ENCODE measurements around the gene HDDC2.

HDDC2 gene

DNA sequence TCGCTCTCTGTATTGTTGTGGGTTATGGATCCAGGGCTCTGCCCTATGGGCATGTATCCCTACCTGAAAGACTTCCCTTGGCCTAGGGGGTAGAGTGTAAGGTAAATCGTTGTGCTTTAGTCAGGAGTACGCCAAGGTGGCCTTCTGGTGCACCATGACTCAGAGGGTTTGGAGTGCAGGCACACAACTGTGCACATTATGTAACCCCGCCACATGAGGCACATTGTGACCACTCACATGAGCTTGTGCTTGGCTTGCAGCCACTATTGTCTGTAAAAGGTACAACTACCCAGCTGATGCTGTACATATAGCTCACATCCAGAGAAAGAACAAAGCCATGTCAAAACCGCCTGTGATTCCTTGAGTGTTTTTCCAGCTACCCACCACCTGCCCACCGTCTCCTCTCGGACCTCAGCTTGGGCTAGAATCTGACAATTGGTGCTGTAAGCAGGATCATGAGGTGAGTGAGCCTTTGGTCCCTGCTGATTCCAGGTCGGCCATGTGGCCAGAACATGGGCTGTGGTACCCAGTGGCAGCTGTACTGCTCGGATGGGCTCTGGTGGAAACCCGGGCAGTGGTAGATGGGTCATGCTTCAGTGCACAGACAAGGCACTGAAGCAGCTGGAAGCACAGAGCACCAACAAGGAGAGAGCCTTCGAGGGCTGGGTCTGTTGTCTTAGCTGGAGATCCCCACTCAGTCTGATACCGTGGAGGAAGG lies 33.8 kb downstream of the HDDC2 start:
- H3K36me3 Mint-ChIP-seq = peaks cover 15% of the 10 kb centered on the region
- no peak for ATAC-seq
- H3K27ac Mint-ChIP-seq = no peak overlapping the region
- no peaks in the 10 kb centered on the region for H3K9me3 Mint-ChIP-seq
- H3K27me3 Mint-ChIP-seq = no peaks in the 10 kb centered on the region
- H3K4me3 Mint-ChIP-seq = no peak overlapping the region
- no peaks in the 10 kb centered on the region for H3K4me1 Mint-ChIP-seq

DNA sequence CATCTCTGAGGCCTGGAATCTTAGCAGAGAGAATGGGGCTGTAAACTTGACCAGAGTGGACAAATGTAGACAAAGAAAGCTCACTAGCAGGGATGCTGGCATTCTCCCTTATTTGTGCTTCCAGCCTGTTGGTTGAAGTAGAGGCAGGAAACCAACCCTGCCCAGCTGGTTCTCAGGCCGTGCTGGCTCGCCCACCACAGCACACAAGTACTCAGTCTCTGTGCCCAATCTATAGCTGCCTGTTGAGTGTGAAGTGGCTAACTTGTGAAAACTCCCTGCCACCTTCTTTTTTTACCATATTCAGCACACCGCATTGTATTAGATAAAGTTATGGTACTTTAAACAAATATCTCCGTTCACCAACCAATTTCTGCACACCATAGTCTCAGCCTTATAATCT lies 37.3 kb downstream of the HDDC2 start:
- no peak for ATAC-seq

DNA sequence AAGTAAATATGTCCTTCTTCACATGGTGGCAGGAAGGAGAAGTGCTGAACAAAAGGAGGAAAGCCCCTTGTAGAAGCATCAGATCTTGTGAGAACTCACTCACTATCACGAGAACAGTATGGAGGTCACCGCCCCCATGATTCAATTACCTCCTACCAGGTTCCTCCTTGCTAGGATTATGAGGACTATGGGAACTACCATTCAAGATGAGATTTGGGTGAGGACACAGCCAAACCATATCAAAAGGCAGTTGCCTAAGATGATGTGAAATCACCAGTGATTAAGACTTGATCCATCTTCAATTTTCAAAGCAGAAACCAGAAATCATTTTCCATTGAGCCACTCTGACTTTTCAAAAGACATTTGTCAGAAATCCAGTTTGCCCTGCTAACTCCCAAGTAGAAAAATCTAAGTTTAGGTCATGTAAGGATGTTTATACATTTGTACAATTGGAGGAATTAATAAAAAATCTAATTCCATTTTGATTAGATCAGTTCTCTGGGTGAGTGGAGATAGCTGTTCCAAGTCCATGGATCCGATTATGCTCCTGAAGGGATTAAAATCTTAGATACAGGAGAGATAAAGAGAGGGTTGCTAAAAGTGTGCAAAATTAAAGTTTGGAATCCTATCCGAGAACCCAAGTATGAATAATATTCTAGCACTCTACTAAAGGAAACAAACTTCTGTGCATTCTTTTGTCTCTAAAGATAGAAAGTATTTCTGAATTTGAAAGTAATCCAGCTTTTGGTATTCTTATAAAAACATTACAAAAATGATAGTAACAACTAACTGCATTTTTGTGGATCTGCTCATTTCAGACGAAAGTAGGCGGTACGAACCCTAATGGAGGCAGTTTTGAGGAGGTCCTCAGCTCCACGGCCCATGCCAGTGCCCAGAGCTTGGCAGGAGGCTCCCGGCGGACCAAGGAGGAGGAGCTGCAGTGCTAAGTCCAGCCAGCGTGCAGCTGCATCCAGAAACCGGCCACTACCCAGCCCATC lies 39.5 kb downstream of the HDDC2 start:
- Mint-ChIP-seq H3K4me3 (no peak overlapping the region), H3K27me3 (no peaks in the 10 kb centered on the region), H3K4me1 (no peaks in the 10 kb centered on the region), H3K9me3 (no peaks in the 10 kb centered on the region), H3K36me3 (no peaks in the 10 kb centered on the region), H3K27ac (no peak overlapping the region)
- ATAC-seq = no peak

More for the DNA sequence above, 37.3 kb downstream of the HDDC2 start:
- no peaks in the 10 kb centered on the region for H3K27me3 Mint-ChIP-seq
- H3K4me1 Mint-ChIP-seq = no peaks in the 10 kb centered on the region
- H3K9me3 Mint-ChIP-seq = no peaks in the 10 kb centered on the region
- H3K27ac Mint-ChIP-seq = no peak overlapping the region
- H3K36me3 Mint-ChIP-seq = no peaks in the 10 kb centered on the region
- no peak overlapping the region for H3K4me3 Mint-ChIP-seq

DNA sequence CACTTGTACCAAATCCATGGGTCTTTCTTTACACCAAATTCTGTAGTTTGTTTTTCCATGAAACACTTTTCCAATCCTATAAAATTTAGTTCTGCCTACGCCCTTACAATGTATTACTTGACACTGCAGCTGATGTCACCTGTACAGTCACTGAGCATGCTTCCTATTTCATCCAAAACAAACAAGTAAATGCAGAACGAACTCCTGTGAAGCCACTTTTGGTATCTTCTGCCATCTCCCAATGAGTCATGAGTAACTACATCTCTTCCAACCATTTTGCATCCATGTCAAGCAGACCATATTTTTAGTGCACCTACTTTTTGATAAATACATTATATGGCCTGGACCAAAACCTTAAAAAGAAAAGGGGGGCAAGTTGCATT lies 42.4 kb downstream of the HDDC2 start:
- Mint-ChIP-seq H3K4me1 (no peaks in the 10 kb centered on the region), H3K36me3 (no peaks in the 10 kb centered on the region), H3K27ac (no peak overlapping the region), H3K4me3 (no peak overlapping the region), H3K9me3 (no peaks in the 10 kb centered on the region), H3K27me3 (no peaks in the 10 kb centered on the region)
- ATAC-seq = no peak

DNA sequence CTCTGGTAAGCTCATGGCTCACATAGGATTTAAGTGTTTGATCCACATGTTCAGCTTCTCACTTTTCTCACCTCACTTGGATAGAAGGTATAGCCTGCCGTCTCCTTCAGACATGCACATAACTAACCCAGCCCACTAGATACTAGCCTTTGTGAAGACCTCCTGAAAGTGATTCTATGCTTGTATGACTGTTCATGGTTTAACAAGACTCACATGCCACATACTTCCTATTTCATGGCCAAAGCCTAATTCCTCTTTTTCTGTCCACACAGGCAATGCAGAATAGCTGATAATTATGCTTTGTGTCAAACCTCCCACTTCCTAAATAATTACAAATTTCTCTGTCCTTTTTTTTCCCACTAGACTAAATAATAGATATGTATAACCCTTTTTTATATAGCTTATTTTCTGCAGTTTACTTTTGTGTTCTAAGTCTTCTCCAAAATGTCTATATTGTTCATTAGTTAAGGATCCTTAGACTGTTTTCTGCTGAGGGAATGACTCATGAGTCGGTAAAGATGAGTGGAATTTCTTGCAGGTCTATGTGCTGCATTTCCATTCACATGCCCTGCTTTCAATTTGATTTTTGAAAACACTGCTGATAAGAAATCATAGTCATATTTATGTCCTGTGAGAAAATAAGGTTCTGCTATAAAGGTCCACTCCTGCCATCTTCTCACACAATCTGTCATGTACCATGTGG lies 43.0 kb downstream of the HDDC2 start:
- no peak overlapping the region for H3K4me3 Mint-ChIP-seq
- ATAC-seq = peak; percentile 69
- H3K9me3 Mint-ChIP-seq = no peaks in the 10 kb centered on the region
- H3K36me3 Mint-ChIP-seq = no peaks in the 10 kb centered on the region
- H3K4me1 Mint-ChIP-seq = no peaks in the 10 kb centered on the region
- H3K27me3 Mint-ChIP-seq = no peaks in the 10 kb centered on the region
- no peak overlapping the region for H3K27ac Mint-ChIP-seq

DNA sequence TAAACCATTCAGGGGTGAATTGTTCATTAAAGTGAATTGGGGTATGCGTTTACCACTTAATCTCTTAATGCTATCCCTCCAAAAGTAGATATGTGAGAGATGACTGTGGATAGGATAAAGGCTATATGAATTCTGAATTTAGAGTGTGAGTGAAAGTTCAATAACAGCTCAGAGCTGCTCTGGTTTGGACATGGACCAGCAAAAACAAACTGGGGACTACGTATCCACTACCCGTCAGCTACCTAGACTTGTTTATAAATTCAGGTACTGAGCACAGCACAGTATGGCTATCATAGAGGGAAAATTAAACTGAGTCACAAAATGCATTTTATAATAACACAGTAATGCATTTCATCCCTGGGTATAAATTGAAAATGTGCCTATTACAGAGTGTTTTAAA lies 44.4 kb downstream of the HDDC2 start:
- Mint-ChIP-seq H3K27ac (no peak overlapping the region), H3K4me1 (no peaks in the 10 kb centered on the region), H3K36me3 (no peaks in the 10 kb centered on the region), H3K9me3 (no peaks in the 10 kb centered on the region), H3K4me3 (no peak overlapping the region), H3K27me3 (no peaks in the 10 kb centered on the region)
- ATAC-seq = no peak

DNA sequence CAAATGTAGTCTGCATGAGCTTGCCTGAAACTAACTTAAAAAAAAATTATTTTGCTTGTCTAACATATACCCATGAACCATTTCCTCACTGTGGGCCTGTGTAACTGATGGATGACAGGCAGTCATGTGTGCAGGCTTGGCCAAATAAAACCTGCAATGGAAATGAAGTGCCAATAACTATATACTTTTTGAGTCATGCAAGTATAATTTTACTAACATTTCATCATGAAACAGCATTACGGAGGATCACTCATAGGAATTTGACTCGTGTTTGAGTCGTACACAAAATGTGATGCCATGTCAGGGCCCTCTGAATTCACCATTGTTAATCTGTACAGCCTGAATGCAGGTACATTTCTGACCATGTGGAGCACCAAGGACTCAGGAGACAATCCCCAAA lies 46.6 kb downstream of the HDDC2 start:
- no peaks in the 10 kb centered on the region for H3K36me3 Mint-ChIP-seq
- H3K9me3 Mint-ChIP-seq = no peaks in the 10 kb centered on the region
- no peak for ATAC-seq
- no peak overlapping the region for H3K4me3 Mint-ChIP-seq
- H3K27ac Mint-ChIP-seq = no peak overlapping the region
- H3K4me1 Mint-ChIP-seq = no peaks in the 10 kb centered on the region
- H3K27me3 Mint-ChIP-seq = no peaks in the 10 kb centered on the region

DNA sequence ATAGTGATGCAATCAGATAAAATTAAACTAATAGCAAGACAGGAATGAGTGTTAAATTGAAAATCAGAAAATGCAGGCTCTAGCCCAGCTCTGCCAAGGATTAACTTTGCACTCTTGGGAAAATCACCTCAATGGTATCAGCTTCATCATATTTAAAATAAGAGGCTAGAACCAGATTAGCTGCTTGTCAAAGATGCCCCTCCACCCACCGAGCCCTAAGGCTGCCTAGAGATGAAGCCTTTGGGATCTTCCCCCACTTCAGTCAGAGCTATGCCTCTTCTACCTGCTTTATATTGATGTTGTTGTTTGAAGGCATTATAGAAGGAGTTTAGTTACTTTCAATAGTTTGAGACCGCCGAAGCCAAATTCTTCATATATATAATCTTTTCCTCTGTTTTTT lies 47.4 kb downstream of the HDDC2 start:
- H3K27ac Mint-ChIP-seq = no peak overlapping the region
- no peaks in the 10 kb centered on the region for H3K4me1 Mint-ChIP-seq
- H3K27me3 Mint-ChIP-seq = no peaks in the 10 kb centered on the region
- H3K9me3 Mint-ChIP-seq = no peaks in the 10 kb centered on the region
- no peaks in the 10 kb centered on the region for H3K36me3 Mint-ChIP-seq
- no peak for ATAC-seq
- H3K4me3 Mint-ChIP-seq = no peak overlapping the region

DNA sequence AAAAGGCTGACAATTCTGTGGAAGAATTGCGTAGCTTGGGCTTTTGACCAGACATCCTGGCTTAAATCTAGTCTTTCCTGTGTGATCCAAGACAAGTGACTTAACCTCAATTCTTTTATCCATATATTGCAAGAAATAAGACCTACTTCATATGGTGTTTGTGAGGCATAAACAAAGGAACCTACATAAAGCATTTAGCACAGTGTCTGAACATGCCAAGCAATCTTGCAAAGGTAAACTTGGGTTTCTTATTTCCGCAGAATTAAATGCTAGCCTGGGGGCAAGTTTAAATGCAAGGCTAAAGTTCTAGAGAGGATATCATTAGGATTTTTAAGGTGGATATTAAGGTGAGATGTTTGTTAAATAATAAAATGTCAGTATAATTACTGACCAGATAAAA lies 47.9 kb downstream of the HDDC2 start:
- H3K4me3 Mint-ChIP-seq = no peak overlapping the region
- no peaks in the 10 kb centered on the region for H3K9me3 Mint-ChIP-seq
- no peaks in the 10 kb centered on the region for H3K27me3 Mint-ChIP-seq
- no peak for ATAC-seq
- H3K27ac Mint-ChIP-seq = no peak overlapping the region
- H3K4me1 Mint-ChIP-seq = no peaks in the 10 kb centered on the region
- no peaks in the 10 kb centered on the region for H3K36me3 Mint-ChIP-seq

DNA sequence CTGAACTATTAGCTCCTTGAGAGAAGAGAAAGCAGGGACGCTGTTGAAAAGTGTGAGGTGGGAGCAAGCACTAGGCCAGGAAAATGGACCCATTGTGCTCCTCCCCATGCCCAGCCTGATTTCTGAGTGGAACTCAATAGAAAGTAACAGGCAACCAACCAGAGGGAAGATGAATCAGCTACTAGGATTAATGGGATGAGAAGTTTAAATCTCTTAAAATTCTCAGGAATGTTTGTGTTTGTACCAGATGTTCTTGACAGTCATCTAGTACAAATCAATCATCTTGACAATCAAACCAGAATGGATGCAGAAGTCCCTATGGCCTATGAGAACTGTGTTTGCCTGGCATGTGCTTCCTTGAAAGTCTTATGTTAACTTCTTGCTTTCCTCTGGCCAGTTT lies 48.9 kb downstream of the HDDC2 start:
- ATAC-seq = no peak
- Mint-ChIP-seq H3K36me3 (no peaks in the 10 kb centered on the region), H3K9me3 (no peaks in the 10 kb centered on the region), H3K4me3 (no peak overlapping the region), H3K27ac (no peak overlapping the region), H3K27me3 (no peaks in the 10 kb centered on the region), H3K4me1 (no peaks in the 10 kb centered on the region)

DNA sequence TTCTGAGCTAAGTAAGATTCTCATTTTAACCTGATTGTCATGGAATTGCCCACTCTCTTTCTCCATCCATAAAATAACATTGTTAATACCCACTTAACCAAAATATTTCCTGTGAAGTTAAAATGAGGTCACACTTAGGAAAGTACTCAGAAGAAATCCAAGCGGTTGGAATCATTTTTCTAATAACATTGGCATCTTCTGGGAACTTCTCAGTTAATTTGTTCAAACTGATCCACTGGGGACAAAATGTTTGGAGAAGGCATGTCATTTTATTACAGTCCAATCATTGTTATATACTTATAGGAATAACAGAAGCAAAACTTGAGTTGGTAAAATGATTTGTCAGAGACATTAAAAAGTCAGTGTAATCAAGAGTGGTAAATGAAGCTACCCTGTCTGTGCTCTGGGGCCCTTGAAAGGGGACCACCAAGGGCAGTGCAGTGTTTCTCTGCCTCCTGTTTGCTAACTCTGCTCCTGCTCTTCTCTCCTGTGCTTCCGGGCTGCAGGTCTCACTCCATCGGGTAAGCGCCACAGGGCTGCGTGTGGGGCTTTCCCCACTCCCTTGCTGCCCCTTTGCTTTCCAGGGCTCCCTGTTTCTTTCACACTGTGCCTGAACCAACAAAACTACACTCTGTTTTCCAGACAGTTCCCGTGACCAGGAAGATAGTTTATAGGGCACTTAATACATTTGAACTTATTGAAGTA lies 50.1 kb downstream of the HDDC2 start:
- no peaks in the 10 kb centered on the region for H3K36me3 Mint-ChIP-seq
- H3K9me3 Mint-ChIP-seq = no peaks in the 10 kb centered on the region
- peaks cover 4% of the 10 kb centered on the region for H3K27me3 Mint-ChIP-seq
- no peak for ATAC-seq
- no peak overlapping the region for H3K4me3 Mint-ChIP-seq
- H3K27ac Mint-ChIP-seq = no peak overlapping the region
- no peaks in the 10 kb centered on the region for H3K4me1 Mint-ChIP-seq

DNA sequence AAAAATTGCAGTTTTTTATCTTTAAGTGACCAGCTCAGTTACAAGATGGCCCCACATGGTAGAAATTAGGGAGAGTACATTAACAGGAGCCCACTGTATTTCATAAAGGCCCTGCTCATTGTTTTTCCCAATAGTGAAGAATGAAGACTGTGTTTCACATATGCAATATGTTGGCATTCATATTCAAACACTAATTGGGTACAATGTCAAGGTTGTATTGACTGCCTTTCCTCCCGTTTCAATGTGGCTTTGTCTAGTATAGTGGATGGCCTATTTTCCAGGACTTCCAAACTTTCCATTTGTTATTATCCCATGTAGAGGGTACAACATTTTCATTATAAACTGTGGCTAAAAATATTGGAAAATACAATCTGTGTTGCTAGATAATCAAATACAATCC lies 51.3 kb downstream of the HDDC2 start:
- no peak for ATAC-seq
- Mint-ChIP-seq H3K9me3 (no peaks in the 10 kb centered on the region), H3K36me3 (no peaks in the 10 kb centered on the region), H3K4me3 (no peak overlapping the region), H3K27ac (no peak overlapping the region), H3K4me1 (no peaks in the 10 kb centered on the region), H3K27me3 (peaks cover 11% of the 10 kb centered on the region)

DNA sequence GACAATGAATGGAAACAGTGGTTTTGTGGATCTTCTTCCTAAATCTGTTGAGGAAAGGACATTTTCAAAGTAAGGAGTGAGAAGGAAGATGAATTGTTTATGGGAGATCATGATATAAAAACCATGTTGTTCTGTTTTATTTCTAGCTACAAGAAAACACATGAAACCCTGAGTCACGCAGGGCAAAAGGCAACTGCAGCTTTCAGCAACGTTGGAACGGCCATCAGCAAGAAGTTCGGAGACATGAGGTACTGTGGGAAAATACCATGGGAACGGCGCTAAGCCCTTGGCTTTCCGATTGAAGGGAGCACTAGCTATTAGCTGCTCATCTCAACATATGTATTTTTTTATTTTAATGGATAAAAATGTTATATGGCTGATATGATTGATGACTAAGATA lies 53.6 kb downstream of the HDDC2 start:
- Mint-ChIP-seq H3K36me3 (no peaks in the 10 kb centered on the region), H3K9me3 (peaks cover 1% of the 10 kb centered on the region), H3K4me3 (no peak overlapping the region), H3K27me3 (peaks cover 11% of the 10 kb centered on the region), H3K4me1 (no peaks in the 10 kb centered on the region), H3K27ac (no peak overlapping the region)
- ATAC-seq = no peak

DNA sequence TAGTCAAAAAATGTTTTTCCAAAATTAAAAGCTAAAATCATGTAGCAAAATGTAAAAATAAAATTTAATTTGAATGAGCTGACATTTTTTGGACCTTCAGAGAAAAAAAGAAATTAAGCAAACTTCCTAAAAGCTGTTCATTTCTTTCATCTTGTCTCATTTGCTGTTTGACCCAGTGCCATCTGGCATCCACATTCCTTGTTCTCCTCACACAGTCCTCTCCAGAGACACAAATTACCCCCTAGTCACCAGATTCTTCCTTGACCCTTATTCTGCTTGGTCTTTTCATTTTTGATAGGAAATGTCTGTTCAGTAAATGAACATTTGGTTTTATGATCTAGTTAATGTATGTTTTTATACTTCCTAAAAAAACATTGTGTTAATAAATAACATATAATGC lies 55.2 kb downstream of the HDDC2 start:
- Mint-ChIP-seq H3K9me3 (peaks cover 13% of the 10 kb centered on the region), H3K27ac (no peak overlapping the region), H3K4me1 (no peaks in the 10 kb centered on the region), H3K36me3 (peaks cover 4% of the 10 kb centered on the region), H3K27me3 (peaks cover 11% of the 10 kb centered on the region), H3K4me3 (no peak overlapping the region)
- no peak for ATAC-seq
